HepG2 (cell line): ENCODE data around the gene ZNF213. TPM values are rescaled to one million over a fixed set of nuclear protein-coding genes. Genes with fewer than 3 reads are reported as not detected.

Source experiments
- ARNT ChIP-seq: fragments of 450-650 bp; IDR thresholded peaks from 2 replicates; pipeline ENCODE4 v1.6.1; 2017
- DMAP1 ChIP-seq: IDR thresholded peaks from 2 replicates; pipeline ENCODE4 v1.6.1; 2016
- FOXA1 ChIP-seq, 2 experiments: fragments of 450-650 bp in 1 of 2; sonication (generic) in 1 of 2; formaldehyde crosslinking in 1 of 2; IDR thresholded peaks; 2 replicates each; pipeline versions ENCODE4 v1.4.0 to v1.6.1; 2016 to 2020; ENCODE audit warnings: missing genetic modification reagents in 1 of 2
- HHEX ChIP-seq: IDR thresholded peaks from 2 replicates; pipeline ENCODE4 v1.6.1; 2016; ENCODE audit warnings: control low read depth
- HOXA7 ChIP-seq: sonication (generic); formaldehyde crosslinking; IDR thresholded peaks from 2 replicates; pipeline ENCODE4 v1.8.1; 2022; ENCODE audit warnings: mild to moderate bottlenecking, missing genetic modification reagents, moderate library complexity
- IRX3 ChIP-seq: sonication (generic); formaldehyde crosslinking; IDR thresholded peaks from 2 replicates; pipeline ENCODE4 v1.8.1; 2023; ENCODE audit warnings: mild to moderate bottlenecking, low read depth, missing genetic modification reagents, borderline replicate concordance
- KLF11 ChIP-seq: IDR thresholded peaks from 2 replicates; pipeline ENCODE4 v1.6.1; 2016; ENCODE audit warnings: missing compliant biosample characterization
- KMT2A ChIP-seq: sonication (generic); formaldehyde crosslinking; IDR thresholded peaks from 2 replicates; pipeline ENCODE4 v1.4.0; 2020; ENCODE audit warnings: missing genetic modification reagents
- MIER3 ChIP-seq: IDR thresholded peaks from 2 replicates; pipeline ENCODE4 v1.6.1; 2016; ENCODE audit warnings: missing compliant biosample characterization, borderline replicate concordance
- NCOA2 ChIP-seq: sonication (generic); formaldehyde crosslinking; IDR thresholded peaks from 2 replicates; pipeline ENCODE4 v1.8.0; 2022; ENCODE audit warnings: inconsistent platforms
- NFYB ChIP-seq: sonication (generic); formaldehyde crosslinking; IDR thresholded peaks from 2 replicates; pipeline ENCODE4 v1.4.0; 2020; ENCODE audit warnings: missing genetic modification reagents
- SIX1 ChIP-seq: sonication (generic); formaldehyde crosslinking; IDR thresholded peaks from 2 replicates; pipeline ENCODE4 v1.4.0; 2020; ENCODE audit warnings: missing genetic modification reagents, borderline replicate concordance
- SMAD1 ChIP-seq: sonication (generic); formaldehyde crosslinking; IDR thresholded peaks from 2 replicates; pipeline ENCODE4 v1.4.0; 2020; ENCODE audit warnings: missing genetic modification reagents, low read depth, mild to moderate bottlenecking, borderline replicate concordance
- SMAD9 ChIP-seq: sonication (generic); formaldehyde crosslinking; IDR thresholded peaks from 2 replicates; pipeline ENCODE4 v1.5.1; 2020; ENCODE audit warnings: mild to moderate bottlenecking, missing genetic modification reagents
- THAP11 ChIP-seq: IDR thresholded peaks from 2 replicates; pipeline ENCODE4 v1.6.1; 2016; ENCODE audit warnings: missing biosample characterization, missing genetic modification reagents
- ZBTB38 ChIP-seq: sonication (generic); formaldehyde crosslinking; IDR thresholded peaks from 2 replicates; pipeline ENCODE4 v1.5.1; 2020; ENCODE audit warnings: mild to moderate bottlenecking, missing genetic modification reagents
- ZKSCAN1 ChIP-seq: fragments of 150-350 bp; IDR thresholded peaks from 2 replicates; pipeline ENCODE4 v1.6.1; 2014; ENCODE audit warnings: low read length
- ZNF672 ChIP-seq: sonication (generic); formaldehyde crosslinking; IDR thresholded peaks from 2 replicates; pipeline ENCODE4 v1.8.1; 2022; ENCODE audit warnings: missing genetic modification reagents
- ZNF709 ChIP-seq: sonication (generic); formaldehyde crosslinking; IDR thresholded peaks from 2 replicates; pipeline ENCODE4 v1.5.0; 2020; ENCODE audit warnings: mild to moderate bottlenecking, missing genetic modification reagents
- ZSCAN20 ChIP-seq: sonication (generic); formaldehyde crosslinking; IDR thresholded peaks from 2 replicates; pipeline ENCODE4 v1.4.0; 2020; ENCODE audit warnings: missing genetic modification reagents, mild to moderate bottlenecking, borderline replicate concordance
- polyA plus RNA-seq, 8 experiments: library from polyadenylated mRNA; depleted of rRNA in 3 of 8; stranded (reverse) in 7 of 8; unstranded in 1 of 8; fragments of >200 nt; fragmentation: Illumina TruSeq in 4 of 8; extraction: Trizol in 4 of 8; gene quantifications; 2 replicates each; pipeline versions ENCODE4 v1.2.1 to v1.2.3, GENCODE V29; 2011 to 2016; ENCODE audit warnings: low read depth in 4 of 8, missing spikeins in 1 of 8, mixed read lengths in 1 of 8; ENCODE audit not compliant: insufficient read depth in 1 of 8
- total RNA-seq, 5 experiments: library from RNA; depleted of rRNA; stranded (reverse); fragments of >200 nt; fragmentation: Illumina TruSeq; extraction: Trizol; gene quantifications; 2 replicates each; pipeline ENCODE4 v1.2.3, GENCODE V29; 2016; ENCODE audit warnings: low read depth in 1 of 5
- TF ChIP-seq, protein P1 (sequence below): IDR thresholded peaks from 2 replicates; pipeline ENCODE4 v1.4.0; 2020; ENCODE audit warnings: mild to moderate bottlenecking, missing genetic modification reagents
- TF ChIP-seq, protein P2 (sequence below): sonication (generic); formaldehyde crosslinking; IDR thresholded peaks from 2 replicates; pipeline ENCODE4 v1.5.0; 2020; ENCODE audit warnings: missing genetic modification reagents, mild to moderate bottlenecking, borderline replicate concordance
- TF ChIP-seq, protein P3 (sequence below): sonication (generic); formaldehyde crosslinking; IDR thresholded peaks from 2 replicates; pipeline ENCODE4 v1.4.0; 2020; ENCODE audit warnings: mild to moderate bottlenecking, missing genetic modification reagents
- TF ChIP-seq, protein P4 (sequence below): sonication (generic); formaldehyde crosslinking; IDR thresholded peaks from 2 replicates; pipeline ENCODE4 v1.4.0; 2020; ENCODE audit warnings: missing genetic modification reagents
- TF ChIP-seq, protein P5 (sequence below): sonication (generic); formaldehyde crosslinking; conservative IDR thresholded peaks from 2 replicates; pipeline ENCODE4 v1.8.0; 2022; ENCODE audit warnings: mild to moderate bottlenecking, moderate library complexity, missing genetic modification reagents

Gene ZNF213
- total and polyA plus RNA-seq, 2 of the 13 experiments (the other 11 are each of a cell fraction or from before 2014, with no cell fraction given): 0.59 to 0.97 TPM

DNA sequence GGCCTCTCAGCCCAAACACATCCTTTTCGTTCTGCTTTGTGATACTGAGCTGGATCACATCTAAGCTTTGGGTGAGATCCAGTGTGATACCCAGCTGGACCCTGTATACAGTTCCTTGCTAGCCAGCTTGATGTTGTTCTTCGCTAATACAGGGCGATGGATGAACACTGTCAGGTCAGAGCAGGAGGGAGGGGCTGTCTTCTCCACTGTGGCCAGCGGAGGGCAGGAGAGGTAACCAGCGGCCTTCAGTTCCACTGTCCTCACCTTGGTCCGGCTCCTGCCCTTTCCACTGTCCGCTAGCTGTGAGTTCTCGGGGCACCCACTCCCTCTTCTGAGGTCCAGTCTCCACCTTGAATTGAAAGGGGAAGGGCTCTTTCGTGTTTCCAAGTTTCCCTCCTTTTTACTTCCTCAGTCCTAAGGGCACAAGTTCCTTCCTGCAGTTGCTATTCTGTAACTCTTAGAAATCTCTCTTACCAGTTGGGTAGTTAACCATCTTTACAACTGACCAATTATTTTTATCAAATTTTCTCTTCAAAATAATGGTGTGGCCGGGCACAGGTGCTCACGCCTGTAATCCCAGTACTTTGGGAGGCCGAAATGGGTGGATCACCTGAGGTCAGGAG lies 3.0 kb upstream of the ZNF213 start (continued):
- TF ChIP-seq, protein P1, sequence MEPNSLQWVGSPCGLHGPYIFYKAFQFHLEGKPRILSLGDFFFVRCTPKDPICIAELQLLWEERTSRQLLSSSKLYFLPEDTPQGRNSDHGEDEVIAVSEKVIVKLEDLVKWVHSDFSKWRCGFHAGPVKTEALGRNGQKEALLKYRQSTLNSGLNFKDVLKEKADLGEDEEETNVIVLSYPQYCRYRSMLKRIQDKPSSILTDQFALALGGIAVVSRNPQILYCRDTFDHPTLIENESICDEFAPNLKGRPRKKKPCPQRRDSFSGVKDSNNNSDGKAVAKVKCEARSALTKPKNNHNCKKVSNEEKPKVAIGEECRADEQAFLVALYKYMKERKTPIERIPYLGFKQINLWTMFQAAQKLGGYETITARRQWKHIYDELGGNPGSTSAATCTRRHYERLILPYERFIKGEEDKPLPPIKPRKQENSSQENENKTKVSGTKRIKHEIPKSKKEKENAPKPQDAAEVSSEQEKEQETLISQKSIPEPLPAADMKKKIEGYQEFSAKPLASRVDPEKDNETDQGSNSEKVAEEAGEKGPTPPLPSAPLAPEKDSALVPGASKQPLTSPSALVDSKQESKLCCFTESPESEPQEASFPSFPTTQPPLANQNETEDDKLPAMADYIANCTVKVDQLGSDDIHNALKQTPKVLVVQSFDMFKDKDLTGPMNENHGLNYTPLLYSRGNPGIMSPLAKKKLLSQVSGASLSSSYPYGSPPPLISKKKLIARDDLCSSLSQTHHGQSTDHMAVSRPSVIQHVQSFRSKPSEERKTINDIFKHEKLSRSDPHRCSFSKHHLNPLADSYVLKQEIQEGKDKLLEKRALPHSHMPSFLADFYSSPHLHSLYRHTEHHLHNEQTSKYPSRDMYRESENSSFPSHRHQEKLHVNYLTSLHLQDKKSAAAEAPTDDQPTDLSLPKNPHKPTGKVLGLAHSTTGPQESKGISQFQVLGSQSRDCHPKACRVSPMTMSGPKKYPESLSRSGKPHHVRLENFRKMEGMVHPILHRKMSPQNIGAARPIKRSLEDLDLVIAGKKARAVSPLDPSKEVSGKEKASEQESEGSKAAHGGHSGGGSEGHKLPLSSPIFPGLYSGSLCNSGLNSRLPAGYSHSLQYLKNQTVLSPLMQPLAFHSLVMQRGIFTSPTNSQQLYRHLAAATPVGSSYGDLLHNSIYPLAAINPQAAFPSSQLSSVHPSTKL (CRISPR knock-in tag): 0 out of 2 replicates have a peak, but pooled peaks have one; percentile 23
- TF ChIP-seq ZBTB38 (CRISPR knock-in tag) (peak; percentile 94), ZKSCAN1 (no peak), KLF11 (CRISPR knock-in tag) (no peak), IRX3 (CRISPR knock-in tag) (no peak), ARNT (no peak), DMAP1 (CRISPR knock-in tag) (no peak), KMT2A (CRISPR knock-in tag) (no peak), ZNF709 (no peak), SMAD9 (CRISPR knock-in tag) (no peak), FOXA1 (IDR thresholded peaks at IDR 0.05) (no peak), FOXA1 (CRISPR knock-in tag; IDR thresholded peaks at IDR 0.05) (peak; percentile 13; the same call in 1 of the 2 replicates), MIER3 (CRISPR knock-in tag) (peak; percentile 50; the same call in 1 of the 2 replicates), NCOA2 (no peak), HHEX (CRISPR knock-in tag) (no peak), THAP11 (0 out of 2 replicates have a peak, but pooled peaks have one; percentile 28), ZNF672 (CRISPR knock-in tag) (no peak), SIX1 (CRISPR knock-in tag) (no peak), ZSCAN20 (CRISPR knock-in tag) (no peak), NFYB (CRISPR knock-in tag) (no peak), HOXA7 (CRISPR knock-in tag) (no peak), SMAD1 (CRISPR knock-in tag) (no peak)
- TF ChIP-seq, protein P2, sequence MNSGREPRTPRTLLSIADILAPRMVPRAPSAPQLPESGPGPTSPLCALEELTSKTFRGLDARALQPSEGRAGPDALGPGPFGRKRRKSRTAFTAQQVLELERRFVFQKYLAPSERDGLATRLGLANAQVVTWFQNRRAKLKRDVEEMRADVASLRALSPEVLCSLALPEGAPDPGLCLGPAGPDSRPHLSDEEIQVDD (CRISPR knock-in tag): no peak
- TF ChIP-seq, protein P3, sequence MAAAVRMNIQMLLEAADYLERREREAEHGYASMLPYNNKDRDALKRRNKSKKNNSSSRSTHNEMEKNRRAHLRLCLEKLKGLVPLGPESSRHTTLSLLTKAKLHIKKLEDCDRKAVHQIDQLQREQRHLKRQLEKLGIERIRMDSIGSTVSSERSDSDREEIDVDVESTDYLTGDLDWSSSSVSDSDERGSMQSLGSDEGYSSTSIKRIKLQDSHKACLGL: no peak
- TF ChIP-seq, protein P4, sequence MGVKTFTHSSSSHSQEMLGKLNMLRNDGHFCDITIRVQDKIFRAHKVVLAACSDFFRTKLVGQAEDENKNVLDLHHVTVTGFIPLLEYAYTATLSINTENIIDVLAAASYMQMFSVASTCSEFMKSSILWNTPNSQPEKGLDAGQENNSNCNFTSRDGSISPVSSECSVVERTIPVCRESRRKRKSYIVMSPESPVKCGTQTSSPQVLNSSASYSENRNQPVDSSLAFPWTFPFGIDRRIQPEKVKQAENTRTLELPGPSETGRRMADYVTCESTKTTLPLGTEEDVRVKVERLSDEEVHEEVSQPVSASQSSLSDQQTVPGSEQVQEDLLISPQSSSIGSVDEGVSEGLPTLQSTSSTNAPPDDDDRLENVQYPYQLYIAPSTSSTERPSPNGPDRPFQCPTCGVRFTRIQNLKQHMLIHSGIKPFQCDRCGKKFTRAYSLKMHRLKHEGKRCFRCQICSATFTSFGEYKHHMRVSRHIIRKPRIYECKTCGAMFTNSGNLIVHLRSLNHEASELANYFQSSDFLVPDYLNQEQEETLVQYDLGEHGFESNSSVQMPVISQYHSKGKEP (CRISPR knock-in tag): no peak
- TF ChIP-seq, protein P5, sequence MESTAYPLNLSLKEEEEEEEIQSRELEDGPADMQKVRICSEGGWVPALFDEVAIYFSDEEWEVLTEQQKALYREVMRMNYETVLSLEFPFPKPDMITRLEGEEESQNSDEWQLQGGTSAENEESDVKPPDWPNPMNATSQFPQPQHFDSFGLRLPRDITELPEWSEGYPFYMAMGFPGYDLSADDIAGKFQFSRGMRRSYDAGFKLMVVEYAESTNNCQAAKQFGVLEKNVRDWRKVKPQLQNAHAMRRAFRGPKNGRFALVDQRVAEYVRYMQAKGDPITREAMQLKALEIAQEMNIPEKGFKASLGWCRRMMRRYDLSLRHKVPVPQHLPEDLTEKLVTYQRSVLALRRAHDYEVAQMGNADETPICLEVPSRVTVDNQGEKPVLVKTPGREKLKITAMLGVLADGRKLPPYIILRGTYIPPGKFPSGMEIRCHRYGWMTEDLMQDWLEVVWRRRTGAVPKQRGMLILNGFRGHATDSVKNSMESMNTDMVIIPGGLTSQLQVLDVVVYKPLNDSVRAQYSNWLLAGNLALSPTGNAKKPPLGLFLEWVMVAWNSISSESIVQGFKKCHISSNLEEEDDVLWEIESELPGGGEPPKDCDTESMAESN (CRISPR knock-in tag): no peak
